WTC11 (cell line): Measurements from ENCODE around the gene FPR2. TPM values are rescaled to one million over a fixed set of nuclear protein-coding genes. Genes with fewer than 3 reads are reported as not detected.

Experiments used
- ATAC-seq: fragments of 200-7000 bp; cut with Tn5 transposase; 2 replicates; pipeline ENCODE4 v1.10.0; 2021; ENCODE audit warnings: mild to moderate bottlenecking, moderate library complexity
- CTCF ChIA-PET: fragments of 300-600 bp; sonication (Branson Sonifier 250); formaldehyde crosslinking; loops from one replicate; lab custom pipeline; 2021; ENCODE audit warnings: antibody characterized with exemption; lab: Charles Lee
- POLR2A ChIA-PET: fragments of 350-600 bp; sonication (Branson Sonifier 250); formaldehyde crosslinking; loops from one replicate; lab custom pipeline; 2021; ENCODE audit warnings: antibody characterized with exemption; lab: Charles Lee
- DNase-seq: peaks from one replicate; pipeline ENCODE4 v3.0.0; 2021; ENCODE audit warnings: low spot score
- H3K27ac Mint-ChIP-seq: 2 replicates; pipeline ENCODE4 v1.8.0; 2021; ENCODE audit warnings: mixed read lengths
- H3K27me3 Mint-ChIP-seq: 2 replicates; pipeline ENCODE4 v1.8.0; 2021; ENCODE audit warnings: low read depth, mild to moderate bottlenecking, moderate library complexity, mixed read lengths
- H3K36me3 Mint-ChIP-seq: 2 replicates; pipeline ENCODE4 v1.8.0; 2021; ENCODE audit warnings: mixed read lengths
- H3K4me1 Mint-ChIP-seq: 2 replicates; pipeline ENCODE4 v1.8.0; 2022; ENCODE audit warnings: mixed read lengths
- H3K4me3 Mint-ChIP-seq: 2 replicates; pipeline ENCODE4 v1.8.0; 2021; ENCODE audit warnings: mild to moderate bottlenecking, moderate library complexity, mixed read lengths
- H3K9me3 Mint-ChIP-seq: 2 replicates; pipeline ENCODE4 v1.8.0; 2021; ENCODE audit warnings: mixed read lengths
- ARID4B ChIP-seq: sonication (generic); formaldehyde crosslinking; IDR thresholded peaks from 2 replicates; pipeline ENCODE4 v1.8.0; 2023; ENCODE audit warnings: missing genetic modification reagents, mild to moderate bottlenecking, borderline replicate concordance
- CREM ChIP-seq: sonication (generic); formaldehyde crosslinking; IDR thresholded peaks from 2 replicates; pipeline ENCODE4 v1.8.1; 2022; ENCODE audit warnings: mild to moderate bottlenecking, missing genetic modification reagents, moderate library complexity
- E2F4 ChIP-seq: sonication (generic); formaldehyde crosslinking; IDR thresholded peaks from 2 replicates; pipeline ENCODE4 v1.8.1; 2022; ENCODE audit warnings: low read depth, mild to moderate bottlenecking, moderate library complexity, missing genetic modification reagents, borderline replicate concordance
- EMX1 ChIP-seq: fragments of 250-450 bp; sonication (Bioruptor Pico); IDR thresholded peaks from 2 replicates; pipeline ENCODE4 v1.8.0; 2021; ENCODE audit warnings: mild to moderate bottlenecking
- GRHL2 ChIP-seq: fragments of 250-450 bp; sonication (Bioruptor Pico); IDR thresholded peaks from 2 replicates; pipeline ENCODE4 v1.8.0; 2022; ENCODE audit warnings: mild to moderate bottlenecking, moderate library complexity; ENCODE audit not compliant: insufficient replicate concordance, severe bottlenecking
- GTF2I ChIP-seq: fragments of 250-450 bp; sonication (Bioruptor Pico); conservative IDR thresholded peaks from 2 replicates; pipeline ENCODE4 v1.4.0; 2021; ENCODE audit warnings: mild to moderate bottlenecking
- NFATC4 ChIP-seq: fragments of 250-450 bp; sonication (Bioruptor Pico); IDR thresholded peaks from 2 replicates; pipeline ENCODE4 v1.9.0; 2021; ENCODE audit warnings: mild to moderate bottlenecking
- NFYB ChIP-seq: sonication (generic); formaldehyde crosslinking; conservative IDR thresholded peaks from 2 replicates; pipeline ENCODE4 v1.8.0; 2022; ENCODE audit warnings: low read depth, missing genetic modification reagents
- RELA ChIP-seq: sonication (generic); formaldehyde crosslinking; IDR thresholded peaks from 2 replicates; pipeline ENCODE4 v1.8.1; 2022; ENCODE audit warnings: missing genetic modification reagents, mild to moderate bottlenecking, borderline replicate concordance
- RORB ChIP-seq: fragments of 250-450 bp; sonication (Bioruptor Pico); IDR thresholded peaks from 2 replicates; pipeline ENCODE4 v1.9.0; 2021; ENCODE audit warnings: mild to moderate bottlenecking
- SMAD3 ChIP-seq: sonication (generic); formaldehyde crosslinking; IDR thresholded peaks from 2 replicates; pipeline ENCODE4 v1.8.0; 2022; ENCODE audit warnings: missing genetic modification reagents, mild to moderate bottlenecking, borderline replicate concordance
- TCF7 ChIP-seq: sonication (generic); formaldehyde crosslinking; IDR thresholded peaks from 2 replicates; pipeline ENCODE4 v1.8.0; 2022; ENCODE audit warnings: mild to moderate bottlenecking, low read depth, missing genetic modification reagents, moderate library complexity
- TEAD1 ChIP-seq: sonication (generic); formaldehyde crosslinking; IDR thresholded peaks from 2 replicates; pipeline ENCODE4 v1.8.0; 2022; ENCODE audit warnings: mild to moderate bottlenecking, missing genetic modification reagents
- USF2 ChIP-seq: sonication (generic); formaldehyde crosslinking; IDR thresholded peaks from 2 replicates; pipeline ENCODE4 v1.8.1; 2023; ENCODE audit warnings: mild to moderate bottlenecking, missing genetic modification reagents, moderate library complexity
- ZNF317 ChIP-seq: sonication (generic); formaldehyde crosslinking; IDR thresholded peaks from 2 replicates; pipeline ENCODE4 v1.8.1; 2023; ENCODE audit warnings: low read depth, mild to moderate bottlenecking, moderate library complexity, missing genetic modification reagents, borderline replicate concordance
- ZSCAN18 ChIP-seq: fragments of 250-450 bp; sonication (Bioruptor Pico); IDR thresholded peaks from 2 replicates; pipeline ENCODE4 v2.1.2; 2022; ENCODE audit warnings: mild to moderate bottlenecking, moderate library complexity
- total RNA-seq: library from RNA; stranded (reverse); gene quantifications from 3 replicates; pipeline ENCODE4 v1.2.3, GENCODE V29; 2021
- TF ChIP-seq, protein P1 (sequence below): sonication (generic); formaldehyde crosslinking; IDR thresholded peaks from 2 replicates; pipeline ENCODE4 v1.8.1; 2023; ENCODE audit warnings: mild to moderate bottlenecking, moderate library complexity, missing genetic modification reagents
- TF ChIP-seq, protein P2 (sequence below): sonication (generic); formaldehyde crosslinking; conservative IDR thresholded peaks from 2 replicates; pipeline ENCODE4 v1.8.1; 2023; ENCODE audit warnings: mild to moderate bottlenecking, low read depth, missing genetic modification reagents, moderate library complexity
- TF ChIP-seq, protein P3 (sequence below): sonication (generic); formaldehyde crosslinking; conservative IDR thresholded peaks from 2 replicates; pipeline ENCODE4 v1.8.1; 2022; ENCODE audit warnings: mild to moderate bottlenecking, missing genetic modification reagents
- TF ChIP-seq, protein P4 (sequence below): sonication (generic); formaldehyde crosslinking; IDR thresholded peaks from 2 replicates; pipeline ENCODE4 v1.8.0; 2022; ENCODE audit warnings: mild to moderate bottlenecking, missing genetic modification reagents

Gene FPR2
- total RNA-seq, 1 experiment from 2014 or later, result 0.31 TPM

GRCh38 chr19:51815043-51815442 is 54.1 kb downstream of the FPR2 start:
- POLR2A ChIA-PET, result no interaction called here
- TF ChIP-seq, protein P1, sequence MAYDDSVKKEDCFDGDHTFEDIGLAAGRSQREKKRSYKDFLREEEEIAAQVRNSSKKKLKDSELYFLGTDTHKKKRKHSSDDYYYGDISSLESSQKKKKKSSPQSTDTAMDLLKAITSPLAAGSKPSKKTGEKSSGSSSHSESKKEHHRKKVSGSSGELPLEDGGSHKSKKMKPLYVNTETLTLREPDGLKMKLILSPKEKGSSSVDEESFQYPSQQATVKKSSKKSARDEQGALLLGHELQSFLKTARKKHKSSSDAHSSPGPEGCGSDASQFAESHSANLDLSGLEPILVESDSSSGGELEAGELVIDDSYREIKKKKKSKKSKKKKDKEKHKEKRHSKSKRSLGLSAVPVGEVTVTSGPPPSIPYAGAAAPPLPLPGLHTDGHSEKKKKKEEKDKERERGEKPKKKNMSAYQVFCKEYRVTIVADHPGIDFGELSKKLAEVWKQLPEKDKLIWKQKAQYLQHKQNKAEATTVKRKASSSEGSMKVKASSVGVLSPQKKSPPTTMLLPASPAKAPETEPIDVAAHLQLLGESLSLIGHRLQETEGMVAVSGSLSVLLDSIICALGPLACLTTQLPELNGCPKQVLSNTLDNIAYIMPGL (CRISPR knock-in tag), result no peak
- TF ChIP-seq, protein P2, sequence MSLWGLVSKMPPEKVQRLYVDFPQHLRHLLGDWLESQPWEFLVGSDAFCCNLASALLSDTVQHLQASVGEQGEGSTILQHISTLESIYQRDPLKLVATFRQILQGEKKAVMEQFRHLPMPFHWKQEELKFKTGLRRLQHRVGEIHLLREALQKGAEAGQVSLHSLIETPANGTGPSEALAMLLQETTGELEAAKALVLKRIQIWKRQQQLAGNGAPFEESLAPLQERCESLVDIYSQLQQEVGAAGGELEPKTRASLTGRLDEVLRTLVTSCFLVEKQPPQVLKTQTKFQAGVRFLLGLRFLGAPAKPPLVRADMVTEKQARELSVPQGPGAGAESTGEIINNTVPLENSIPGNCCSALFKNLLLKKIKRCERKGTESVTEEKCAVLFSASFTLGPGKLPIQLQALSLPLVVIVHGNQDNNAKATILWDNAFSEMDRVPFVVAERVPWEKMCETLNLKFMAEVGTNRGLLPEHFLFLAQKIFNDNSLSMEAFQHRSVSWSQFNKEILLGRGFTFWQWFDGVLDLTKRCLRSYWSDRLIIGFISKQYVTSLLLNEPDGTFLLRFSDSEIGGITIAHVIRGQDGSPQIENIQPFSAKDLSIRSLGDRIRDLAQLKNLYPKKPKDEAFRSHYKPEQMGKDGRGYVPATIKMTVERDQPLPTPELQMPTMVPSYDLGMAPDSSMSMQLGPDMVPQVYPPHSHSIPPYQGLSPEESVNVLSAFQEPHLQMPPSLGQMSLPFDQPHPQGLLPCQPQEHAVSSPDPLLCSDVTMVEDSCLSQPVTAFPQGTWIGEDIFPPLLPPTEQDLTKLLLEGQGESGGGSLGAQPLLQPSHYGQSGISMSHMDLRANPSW (CRISPR knock-in tag), result no peak
- TF ChIP-seq CREM (CRISPR knock-in tag), result no peak
- no peak for TF ChIP-seq RORB (CRISPR knock-in tag)
- TF ChIP-seq SMAD3, result no peak
- no peak for TF ChIP-seq ZNF317 (CRISPR knock-in tag)
- no peak for TF ChIP-seq EMX1 (CRISPR knock-in tag)
- no peak for TF ChIP-seq GRHL2
- no peak for TF ChIP-seq ARID4B (CRISPR knock-in tag)
- TF ChIP-seq ZSCAN18 (CRISPR knock-in tag), result no peak
- no peak for TF ChIP-seq NFYB (CRISPR knock-in tag)
- no peak for TF ChIP-seq GTF2I (CRISPR knock-in tag)
- TF ChIP-seq USF2 (CRISPR knock-in tag), result no peak
- no peak for TF ChIP-seq TEAD1 (CRISPR knock-in tag)
- TF ChIP-seq, protein P3, sequence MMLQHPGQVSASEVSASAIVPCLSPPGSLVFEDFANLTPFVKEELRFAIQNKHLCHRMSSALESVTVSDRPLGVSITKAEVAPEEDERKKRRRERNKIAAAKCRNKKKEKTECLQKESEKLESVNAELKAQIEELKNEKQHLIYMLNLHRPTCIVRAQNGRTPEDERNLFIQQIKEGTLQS, result no peak
- TF ChIP-seq, protein P4, sequence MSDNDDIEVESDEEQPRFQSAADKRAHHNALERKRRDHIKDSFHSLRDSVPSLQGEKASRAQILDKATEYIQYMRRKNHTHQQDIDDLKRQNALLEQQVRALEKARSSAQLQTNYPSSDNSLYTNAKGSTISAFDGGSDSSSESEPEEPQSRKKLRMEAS (CRISPR knock-in tag), result no peak
- TF ChIP-seq NFATC4, result no peak
- TF ChIP-seq RELA, result no peak
- no peak for TF ChIP-seq TCF7 (CRISPR knock-in tag)
- no peak for TF ChIP-seq E2F4
- no peak overlapping the region for H3K4me3 Mint-ChIP-seq
- no peak overlapping the region for H3K27ac Mint-ChIP-seq
- H3K4me1 Mint-ChIP-seq, result peaks cover 4% of the 10 kb centered on the region
- DNase-seq (no peak), ATAC-seq (no peak)
- peaks cover 48% of the 10 kb centered on the region for H3K9me3 Mint-ChIP-seq
- H3K27me3 Mint-ChIP-seq, result 0 out of 2 replicates have a peak, but pooled peaks cover 2% of the 10 kb centered on the region
- CTCF ChIA-PET, result no interaction called here
- peaks cover 38% of the 10 kb centered on the region for H3K36me3 Mint-ChIP-seq
